Muscle of arm (tissue), 14 donors: ENCODE data around the gene FITM2. TPM values are rescaled to one million over a fixed set of nuclear protein-coding genes. Genes with fewer than 3 reads are reported as not detected.
"Not testable (repeated sequence)": the region's sequence is repeated elsewhere in the genome, so short reads cannot be mapped to it uniquely, and the experiment has no call there.

Source experiments
- DNase-seq: peaks from one replicate; pipeline ENCODE4 v3.0.0-alpha.2; 2013
- long read RNA-seq, 11 donors: transcript quantifications; one replicate each; lab custom pipeline, GENCODE V29; 2026
- polyA plus RNA-seq, 12 donors: library from polyadenylated mRNA; unstranded; fragments of 120-200 nt; gene quantifications; one replicate each; pipeline ENCODE4 v1.2.1, GENCODE V29; 2013; ENCODE audit not compliant: insufficient read length in 12 of 12

The FITM2 gene, protein sequence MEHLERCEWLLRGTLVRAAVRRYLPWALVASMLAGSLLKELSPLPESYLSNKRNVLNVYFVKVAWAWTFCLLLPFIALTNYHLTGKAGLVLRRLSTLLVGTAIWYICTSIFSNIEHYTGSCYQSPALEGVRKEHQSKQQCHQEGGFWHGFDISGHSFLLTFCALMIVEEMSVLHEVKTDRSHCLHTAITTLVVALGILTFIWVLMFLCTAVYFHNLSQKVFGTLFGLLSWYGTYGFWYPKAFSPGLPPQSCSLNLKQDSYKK
- polyA plus RNA-seq: 10 to 100 TPM in 1 of 12 donors, 1 to 10 TPM in 10, not detected in 1; 5.3 to 10.3 (median 7.2) TPM
- long read RNA-seq, donor 1, full-length matches to known transcripts: 3 of 3 reads
- long read RNA-seq, donor 1, partial matches to known transcripts: 0 of 3 reads
- long read RNA-seq, donor 1, other reads (novel, unspliced or antisense): 0 of 3 reads
- long read RNA-seq, donor 2, full-length matches to known transcripts: 2 of 2 reads
- long read RNA-seq, donor 2, partial matches to known transcripts: 0 of 2 reads
- long read RNA-seq, donor 2, other reads (novel, unspliced or antisense): 0 of 2 reads
- long read RNA-seq, donor 3, full-length matches to known transcripts: 2 of 2 reads
- long read RNA-seq, donor 3, partial matches to known transcripts: 0 of 2 reads
- long read RNA-seq, donor 3, other reads (novel, unspliced or antisense): 0 of 2 reads
- long read RNA-seq, donor 4, full-length matches to known transcripts: 1 of 1 reads
- long read RNA-seq, donor 4, partial matches to known transcripts: 0 of 1 reads
- long read RNA-seq, donor 4, other reads (novel, unspliced or antisense): 0 of 1 reads
- long read RNA-seq, donor 5, full-length matches to known transcripts: 3 of 3 reads
- long read RNA-seq, donor 5, partial matches to known transcripts: 0 of 3 reads
- long read RNA-seq, donor 5, other reads (novel, unspliced or antisense): 0 of 3 reads
- long read RNA-seq, donor 6, full-length matches to known transcripts: 1 of 1 reads
- long read RNA-seq, donor 6, partial matches to known transcripts: 0 of 1 reads
- long read RNA-seq, donor 6, other reads (novel, unspliced or antisense): 0 of 1 reads
- long read RNA-seq, donor 7, full-length matches to known transcripts: 1 of 1 reads
- long read RNA-seq, donor 7, partial matches to known transcripts: 0 of 1 reads
- long read RNA-seq, donor 7, other reads (novel, unspliced or antisense): 0 of 1 reads
- long read RNA-seq, donor 8, full-length matches to known transcripts: 1 of 1 reads
- long read RNA-seq, donor 8, partial matches to known transcripts: 0 of 1 reads
- long read RNA-seq, donor 8, other reads (novel, unspliced or antisense): 0 of 1 reads
- long read RNA-seq, donor 9, full-length matches to known transcripts: 2 of 2 reads
- long read RNA-seq, donor 9, partial matches to known transcripts: 0 of 2 reads
- long read RNA-seq, donor 9, other reads (novel, unspliced or antisense): 0 of 2 reads
- long read RNA-seq, donor 10, full-length matches to known transcripts: 1 of 1 reads
- long read RNA-seq, donor 10, partial matches to known transcripts: 0 of 1 reads
- long read RNA-seq, donor 10, other reads (novel, unspliced or antisense): 0 of 1 reads
- long read RNA-seq, donor 11, full-length matches to known transcripts: 1 of 1 reads
- long read RNA-seq, donor 11, partial matches to known transcripts: 0 of 1 reads
- long read RNA-seq, donor 11, other reads (novel, unspliced or antisense): 0 of 1 reads

- DNase-seq: peak; percentile 99
Observed at GRCh38 chr20:44310664-44311639, at the start of gene FITM2. FITM2 (minus strand) TSS chr20:44311202; CDS start chr20:44311148, 54 bp downstream.

DNA sequence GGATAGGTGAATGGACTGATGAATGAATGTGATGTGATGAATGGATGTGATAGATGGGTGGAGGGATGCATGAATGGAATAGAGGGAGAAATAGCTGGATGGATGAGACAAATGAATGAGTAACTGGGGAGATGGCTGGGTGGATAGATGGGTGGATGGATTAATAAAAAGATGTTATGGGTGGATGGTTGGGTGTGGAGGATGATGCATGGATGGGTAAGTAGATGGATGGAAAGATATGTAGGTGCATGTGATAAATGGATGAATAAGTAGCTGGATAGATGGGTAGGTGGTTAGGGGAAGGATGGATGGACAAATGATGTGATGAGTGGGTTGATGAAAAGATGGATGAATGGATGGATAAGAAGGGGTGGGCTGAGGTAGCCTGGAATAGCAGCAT is 49.2 kb upstream of the FITM2 start:
- DNase-seq: no peak

- DNase-seq: no peak
Observed at GRCh38 chr20:44358776-44359175, 47.8 kb upstream of the FITM2 start.

- no peak for DNase-seq
Observed at GRCh38 chr20:44357555-44358125, 46.6 kb upstream of the FITM2 start.

DNA sequence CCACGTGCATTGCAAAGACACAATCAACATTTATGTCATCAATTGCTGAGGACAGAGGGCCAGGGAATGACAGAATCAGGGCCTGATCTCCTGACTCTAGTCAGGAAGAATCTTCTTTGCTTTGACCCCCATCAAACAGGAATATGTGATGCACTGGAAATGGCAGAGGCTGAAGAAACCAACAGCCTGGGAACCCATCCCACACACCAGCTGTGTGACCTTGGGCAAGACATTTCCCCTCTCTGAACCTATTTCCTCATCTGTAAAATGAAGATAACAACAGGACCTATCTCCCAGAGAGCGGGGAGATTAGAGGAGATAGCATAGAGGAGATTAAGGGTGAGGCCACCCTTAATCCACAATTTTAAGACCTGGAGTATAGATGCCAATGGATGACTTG is 46.0 kb upstream of the FITM2 start:
- no peak for DNase-seq

DNA sequence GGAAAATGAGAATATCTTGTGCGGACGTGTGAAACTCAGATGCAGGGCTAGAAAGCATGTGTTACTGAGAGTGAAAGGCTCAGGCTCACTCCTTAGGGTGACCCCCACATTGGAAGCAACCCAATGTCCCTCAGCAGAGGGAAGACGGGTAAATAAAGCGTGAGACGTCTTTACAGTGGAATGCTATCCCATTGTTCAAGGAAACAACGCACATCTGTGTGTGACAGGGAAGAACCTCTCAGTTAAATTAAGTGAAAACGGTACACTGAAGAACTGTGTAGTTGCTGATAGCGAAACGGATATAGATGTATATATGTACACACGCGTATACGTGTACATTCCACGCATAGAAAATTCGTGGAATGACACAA is 45.3 kb upstream of the FITM2 start:
- DNase-seq: no peak

GRCh38 chr20:44355498-44356352 is 44.7 kb upstream of the FITM2 start, which contains the start of gene HNF4A:
HNF4A (plus strand) TSS chr20:44355699; CDS start chr20:44355805, 106 bp downstream.
- no peak for DNase-seq

- DNase-seq: no peak
Observed at GRCh38 chr20:44354979-44355497, 44.0 kb upstream of the FITM2 start.

DNA sequence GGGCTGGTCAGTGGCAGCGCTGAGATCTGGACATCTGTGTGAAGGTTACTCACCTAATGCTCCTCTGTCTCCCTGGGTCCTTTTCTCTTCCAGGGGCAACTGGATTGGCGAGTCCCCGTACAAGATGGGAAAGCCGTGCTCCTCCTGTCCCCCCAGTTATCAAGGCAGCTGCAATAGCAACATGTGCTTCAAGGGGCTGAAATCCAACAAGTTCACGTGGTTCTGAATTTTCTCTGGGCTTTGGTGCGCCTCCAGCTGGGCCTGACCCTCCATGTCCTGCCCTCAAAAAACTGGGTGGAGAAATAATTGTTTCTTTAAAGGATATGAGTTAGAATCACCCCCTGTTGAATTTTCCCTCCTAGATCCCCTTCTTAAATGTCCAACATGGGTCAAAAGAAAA is 39.6 kb upstream of the FITM2 start:
- no peak for DNase-seq

- no peak for DNase-seq
Observed at GRCh38 chr20:44349349-44349748, 38.3 kb upstream of the FITM2 start.

- DNase-seq: no peak
Observed at GRCh38 chr20:44348168-44348659, 37.2 kb upstream of the FITM2 start.

GRCh38 chr20:44345941-44346340 is 34.9 kb upstream of the FITM2 start:
- not testable (repeated sequence) for DNase-seq

DNA sequence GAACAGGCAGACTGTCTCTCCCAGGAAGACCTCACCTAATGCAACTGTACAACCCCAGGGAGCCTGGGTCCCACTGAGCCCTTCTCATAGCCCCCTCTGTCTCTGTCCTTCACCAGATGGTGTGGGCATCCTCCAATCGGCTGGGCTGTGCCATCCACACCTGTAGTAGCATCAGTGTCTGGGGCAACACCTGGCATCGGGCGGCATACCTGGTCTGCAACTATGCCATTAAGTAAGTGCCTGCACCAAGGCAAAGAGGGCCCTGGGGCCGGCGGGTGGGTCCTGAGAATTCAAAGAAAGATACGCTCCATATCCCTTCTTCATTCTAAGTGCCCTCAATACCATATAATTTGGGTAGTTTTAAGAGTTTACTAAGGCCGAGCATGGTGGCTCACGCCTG is 34.1 kb upstream of the FITM2 start:
- no peak for DNase-seq

DNA sequence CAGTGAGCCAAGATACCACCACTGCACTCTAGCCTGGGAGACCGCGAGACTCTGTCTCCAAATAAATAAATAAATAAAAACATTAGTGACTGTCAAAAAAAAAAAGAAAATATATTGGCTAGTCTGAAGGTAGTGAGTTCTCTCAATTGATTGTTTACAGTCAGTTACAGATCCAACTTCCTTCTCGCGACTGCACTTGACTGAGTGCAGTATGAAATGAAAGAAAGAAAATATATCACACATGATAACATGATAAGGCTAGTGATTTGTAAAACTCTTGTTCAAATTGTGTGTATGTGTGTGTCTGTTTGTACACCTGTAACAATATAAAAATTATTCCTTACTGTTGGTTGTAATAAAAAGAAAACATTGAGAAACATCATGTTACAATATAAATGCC is 33.7 kb upstream of the FITM2 start:
- DNase-seq: no peak

GRCh38 chr20:44343162-44343675 is 32.2 kb upstream of the FITM2 start:
- no peak for DNase-seq

- DNase-seq: no peak
Observed at GRCh38 chr20:44342248-44342647, 31.2 kb upstream of the FITM2 start.

DNA sequence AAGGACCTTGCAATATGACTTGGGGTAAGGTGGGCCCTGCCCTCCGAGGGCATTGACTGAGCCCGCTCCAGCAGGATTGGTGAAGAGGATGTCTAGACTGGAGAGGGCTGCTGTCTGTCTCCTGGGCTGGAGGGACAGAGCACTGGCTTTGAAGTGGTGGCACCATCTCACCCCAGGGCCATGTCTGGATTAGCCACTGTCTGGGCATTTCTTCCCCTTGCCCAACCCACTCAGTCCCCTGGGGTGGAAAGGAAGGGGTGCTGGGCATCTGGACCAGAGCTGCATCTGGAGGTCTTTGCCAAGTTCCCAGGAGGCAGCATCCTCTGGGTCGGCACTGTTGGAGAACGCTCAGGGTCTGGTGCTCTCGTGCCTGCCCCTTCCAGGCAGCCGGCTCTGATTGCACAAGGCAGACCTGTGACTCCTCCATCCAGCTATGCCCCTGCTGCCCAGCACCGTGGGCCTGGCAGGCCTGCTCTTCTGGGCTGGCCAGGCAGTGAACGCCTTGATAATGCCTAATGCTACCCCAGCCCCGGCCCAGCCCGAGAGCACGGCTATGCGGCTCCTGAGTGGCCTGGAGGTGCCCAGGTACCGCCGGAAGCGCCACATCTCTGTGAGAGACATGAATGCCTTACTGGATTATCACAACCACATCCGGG is 25.9 kb upstream of the FITM2 start, which contains the start of gene R3HDML:
R3HDML (plus strand) TSS at position 319 of the 656 bp plus-strand sequence; CDS start at position 434, 115 bp downstream.
- DNase-seq: no peak
